HG03066 (cell line): ENCODE results near the gene NDST1.
"Not testable (repeated sequence)": the region's sequence is repeated elsewhere in the genome, so short reads cannot be mapped to it uniquely, and the experiment has no call there.

Source experiments
- ATAC-seq: cut with Tn5 transposase; IDR thresholded peaks from one replicate; pipeline ENCODE4 v1.9.1; 2021; ENCODE audit warnings: low read depth; ENCODE audit not compliant: unreplicated experiment

Gene NDST1

DNA sequence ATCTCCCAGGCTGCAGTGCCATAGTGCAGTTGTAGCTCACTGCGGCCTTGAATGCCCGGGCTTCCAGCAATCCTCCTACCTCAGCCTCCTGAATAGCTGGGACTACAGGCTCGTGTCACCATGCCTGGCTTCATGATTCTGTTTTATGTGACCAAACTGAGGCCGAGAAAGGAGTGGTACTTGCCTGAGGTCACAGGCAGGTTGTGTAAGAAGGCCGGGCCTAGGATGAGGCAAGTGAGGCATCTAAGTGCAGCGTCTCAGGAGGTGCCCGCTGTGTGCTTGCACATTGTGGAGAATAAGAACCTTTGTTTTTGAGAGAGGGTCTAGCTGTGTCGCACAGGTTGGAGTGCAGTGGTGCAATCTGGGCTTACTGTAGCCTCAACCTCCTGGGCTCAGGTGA is 2.1 kb upstream of the NDST1 start:
- ATAC-seq: no peak

DNA sequence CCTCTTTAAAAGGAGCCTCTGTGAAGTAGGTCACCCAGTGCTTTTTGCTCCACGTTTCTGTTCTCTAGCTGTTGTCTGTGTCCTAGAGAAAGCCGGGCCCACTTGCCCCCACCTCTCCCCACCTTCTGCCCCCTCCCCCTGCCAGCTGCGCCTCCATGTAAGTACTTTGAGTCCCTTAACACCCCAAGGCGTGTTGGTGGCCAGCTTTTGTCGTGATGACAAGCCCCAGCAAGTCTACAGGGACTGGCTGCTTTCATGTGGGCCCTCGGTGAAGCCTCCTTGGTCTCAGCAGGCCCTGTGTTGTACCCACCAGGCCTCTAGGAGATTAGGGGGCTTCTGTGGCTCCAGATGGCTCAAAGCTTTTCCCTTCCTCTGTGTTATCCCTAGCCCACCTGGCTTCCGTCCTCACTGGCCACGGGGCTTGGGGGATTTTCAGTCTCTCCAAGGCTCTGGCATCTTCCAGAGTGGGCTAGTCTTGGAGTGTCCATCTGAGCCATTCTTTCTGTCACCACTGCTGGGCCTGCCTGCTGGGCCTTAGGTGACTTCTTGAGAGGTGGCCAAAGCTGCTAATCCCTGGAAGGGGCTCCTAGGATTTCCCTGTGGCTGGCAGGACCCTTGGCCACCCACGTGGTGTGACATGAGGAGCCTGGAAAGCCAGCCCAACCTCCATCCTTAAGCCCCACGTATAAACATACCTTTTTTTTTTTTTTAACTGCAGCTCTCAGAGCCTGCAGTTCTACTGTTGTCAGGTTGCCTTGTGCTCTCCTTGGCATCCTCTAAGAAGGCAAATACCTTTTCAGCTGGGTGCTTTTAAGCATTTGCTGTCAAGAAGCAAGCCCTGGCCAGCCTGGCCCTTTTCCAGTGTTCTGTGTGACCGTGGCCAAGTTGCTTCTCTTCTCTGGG is 1.1 kb upstream of the NDST1 start:
- ATAC-seq: no peak

DNA sequence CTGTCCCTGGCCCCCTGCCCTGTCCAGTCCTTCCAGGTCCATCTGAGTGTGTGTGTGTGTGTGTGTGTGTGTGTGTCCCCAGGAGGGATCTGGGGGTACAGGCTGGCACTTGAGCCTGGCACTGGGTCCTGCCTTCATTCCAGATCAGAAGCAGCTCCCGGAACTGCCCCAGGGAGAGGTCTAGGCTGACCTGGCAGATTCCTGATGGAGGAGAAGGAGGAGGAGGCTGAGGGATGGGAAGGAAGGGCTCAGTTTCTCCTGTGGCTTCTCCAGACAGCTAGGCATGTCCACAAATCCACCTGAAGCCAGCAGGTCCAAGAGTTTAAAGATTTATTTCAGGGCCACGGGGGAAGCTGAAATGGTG is 328 bp downstream of the NDST1 start:
- ATAC-seq: no peak

DNA sequence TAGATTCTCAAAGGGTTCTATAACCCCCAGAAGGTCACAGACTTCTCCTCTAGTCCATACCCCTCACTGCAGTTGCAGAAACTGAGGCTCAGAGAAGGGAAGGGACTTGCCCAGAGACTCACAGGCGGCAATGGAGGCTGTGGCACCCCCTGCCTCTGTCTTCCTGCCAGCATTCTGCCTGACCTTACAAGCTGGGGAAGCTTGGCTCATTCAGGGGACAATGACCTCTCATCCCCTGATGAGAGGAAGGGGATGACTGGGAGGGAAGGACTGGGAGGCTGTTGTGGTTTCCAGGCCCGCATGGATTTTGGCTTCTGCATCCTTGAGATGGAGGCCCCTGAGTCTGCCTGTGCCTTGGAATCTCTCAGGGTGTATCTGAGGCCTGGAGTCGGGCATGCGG is 897 bp downstream of the NDST1 start:
- ATAC-seq: no peak

DNA sequence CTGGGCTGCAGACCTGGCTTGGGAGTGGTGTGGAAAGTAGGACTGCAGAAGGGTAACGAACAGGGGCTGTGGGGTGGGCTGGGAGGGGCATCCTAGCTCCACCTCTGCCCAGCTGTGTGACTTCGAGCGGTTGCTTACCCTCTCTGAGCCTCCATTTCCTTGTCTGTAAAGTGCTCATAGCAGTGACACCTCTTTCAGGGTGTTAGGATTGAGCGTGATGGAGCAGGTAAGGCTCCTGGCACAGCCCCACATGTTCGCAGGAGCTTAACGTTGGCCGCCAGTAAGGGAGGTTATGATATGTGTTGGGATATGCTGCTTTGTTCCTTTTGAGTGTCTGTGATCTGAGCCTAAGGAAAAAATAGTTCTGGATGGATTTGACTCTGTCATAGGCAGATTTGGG is 2.1 kb downstream of the NDST1 start:
- ATAC-seq: no peak

DNA sequence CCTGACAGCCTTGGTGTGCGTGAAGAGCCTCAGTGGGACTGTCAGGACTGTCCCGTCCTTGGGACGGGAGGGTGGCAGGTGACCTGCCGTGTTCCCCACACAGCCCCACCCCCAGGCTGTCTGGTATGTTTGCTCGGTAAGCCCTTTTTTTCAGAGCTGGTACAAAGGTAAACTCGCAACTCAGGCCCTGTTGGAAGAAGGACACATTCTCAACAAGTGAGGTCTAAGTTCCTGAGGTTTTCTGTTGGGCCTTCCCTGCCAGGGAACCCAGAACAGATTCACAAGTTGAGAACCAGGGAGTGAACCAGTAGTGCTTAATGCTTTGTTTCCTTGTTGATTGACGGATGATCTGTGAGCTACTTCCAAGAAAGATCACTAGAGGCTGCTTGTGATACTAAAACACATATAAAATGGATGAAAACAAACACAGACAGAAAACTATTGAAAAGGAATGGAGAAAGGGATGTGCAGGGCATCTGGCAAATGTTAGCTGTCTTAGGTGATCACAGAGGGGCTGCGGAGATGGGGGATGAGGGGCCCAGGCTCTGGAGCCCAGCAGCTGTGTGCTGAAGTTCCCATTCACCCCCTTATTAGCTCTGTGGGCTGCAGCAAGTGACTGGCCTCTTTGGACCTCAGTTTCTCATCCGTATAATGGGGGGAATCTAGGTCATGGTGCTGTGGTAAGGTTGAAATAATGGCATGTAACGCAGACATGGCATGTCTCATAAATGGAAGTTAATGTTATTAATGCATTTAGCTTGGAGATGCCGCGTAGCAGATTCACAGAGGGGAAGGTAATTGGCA is 2.7 kb downstream of the NDST1 start:
- no peak for ATAC-seq

DNA sequence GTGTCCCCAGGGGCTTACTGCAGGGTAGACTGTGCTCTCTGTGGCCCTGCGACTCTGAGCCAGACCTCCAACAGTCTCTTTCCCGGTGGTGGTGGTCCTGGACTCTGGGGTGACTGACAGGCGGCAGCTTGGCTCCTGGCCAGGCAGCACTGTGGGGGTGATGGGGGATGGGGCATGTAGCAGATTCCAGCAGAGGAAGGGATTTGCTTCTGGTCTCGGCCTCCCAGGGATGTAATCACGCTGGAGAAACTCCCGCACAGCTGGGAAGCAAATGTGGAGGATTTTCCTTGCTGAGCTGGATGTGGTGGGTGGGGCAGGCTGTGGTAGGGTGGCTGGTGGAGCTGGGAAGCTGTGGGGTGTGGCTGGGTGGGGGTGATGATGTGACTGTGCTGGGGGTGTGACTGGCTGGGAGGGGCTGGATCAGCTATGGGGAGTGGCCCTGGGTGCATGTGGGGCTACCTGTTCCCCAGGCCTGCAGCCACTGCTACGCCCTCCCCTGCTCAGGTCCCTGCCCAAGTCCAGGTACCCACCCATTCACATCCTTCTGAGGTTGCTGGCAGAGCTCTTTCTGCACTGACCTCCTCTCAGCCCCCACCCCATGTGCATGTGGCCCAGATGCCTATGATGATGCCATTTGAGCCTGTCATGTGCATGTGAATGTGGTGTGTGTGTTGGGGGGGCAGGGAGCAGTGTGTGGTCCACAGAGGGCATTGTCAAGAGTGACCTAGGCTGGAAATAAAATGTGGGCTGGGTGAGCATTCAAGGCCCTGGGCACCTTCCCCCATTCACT is 3.8 kb downstream of the NDST1 start:
- no peak for ATAC-seq

DNA sequence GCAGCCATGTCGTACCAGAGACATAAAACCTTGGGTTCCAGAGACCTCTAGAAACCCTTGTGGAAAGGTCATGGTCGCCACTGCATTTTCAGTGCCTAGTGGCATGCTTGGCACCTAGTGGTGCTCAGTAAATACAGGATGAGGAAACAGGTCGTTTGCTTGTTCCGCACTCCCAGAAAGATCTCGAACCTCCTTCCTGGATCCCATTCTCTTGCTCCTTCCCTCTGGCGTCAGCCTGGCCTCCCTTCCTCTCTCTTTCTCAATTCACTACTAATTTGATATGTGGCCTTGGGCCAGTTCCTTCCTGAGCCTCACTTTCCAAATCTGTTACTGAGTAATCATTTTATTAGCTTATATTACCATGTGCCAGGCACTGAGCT is 4.4 kb downstream of the NDST1 start:
- no peak for ATAC-seq

DNA sequence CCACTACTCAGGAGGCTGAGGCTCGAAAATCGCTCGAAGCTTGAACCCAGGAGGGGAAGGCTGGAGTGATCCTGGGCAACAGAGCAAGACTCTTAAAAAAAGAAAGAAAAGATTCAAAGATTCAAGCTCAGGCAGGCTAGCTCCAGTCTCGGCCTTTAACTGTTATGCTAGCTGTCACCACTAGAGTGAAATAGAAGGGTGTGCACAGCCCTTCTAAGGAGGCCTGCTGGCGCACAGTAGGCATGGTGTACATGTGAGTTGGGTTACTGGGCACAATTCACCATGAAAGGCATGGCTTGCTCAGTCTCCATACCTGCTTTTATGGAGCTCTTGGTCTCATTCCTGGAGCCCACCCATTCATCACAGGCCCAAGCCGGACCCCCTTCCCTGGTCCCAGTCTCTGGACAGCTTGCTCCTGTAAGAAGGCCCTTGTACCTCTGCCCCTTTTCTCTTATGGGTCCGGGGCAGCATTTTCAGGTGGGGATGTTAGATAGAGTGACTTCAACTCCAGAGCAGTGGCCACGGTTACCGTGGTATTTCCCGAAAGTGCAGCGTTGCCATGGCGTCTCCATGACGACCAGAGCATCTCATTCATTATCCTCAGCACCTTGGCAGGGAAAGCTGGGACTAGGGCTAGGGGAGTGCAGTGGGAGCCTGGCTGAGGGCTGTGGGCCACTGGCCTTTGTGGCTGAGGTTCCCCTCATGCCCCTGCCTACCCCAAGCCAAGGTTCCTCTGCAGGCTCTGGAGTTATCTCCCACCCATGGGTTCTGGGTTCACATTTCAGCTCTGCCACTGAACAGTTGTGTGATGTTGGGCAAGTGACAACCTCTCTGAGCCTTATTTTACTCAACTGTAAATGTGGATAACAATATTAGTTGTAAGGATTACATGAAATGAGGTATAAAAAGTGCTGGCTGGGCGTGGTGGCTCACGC is 5.7 kb downstream of the NDST1 start:
- no peak for ATAC-seq

DNA sequence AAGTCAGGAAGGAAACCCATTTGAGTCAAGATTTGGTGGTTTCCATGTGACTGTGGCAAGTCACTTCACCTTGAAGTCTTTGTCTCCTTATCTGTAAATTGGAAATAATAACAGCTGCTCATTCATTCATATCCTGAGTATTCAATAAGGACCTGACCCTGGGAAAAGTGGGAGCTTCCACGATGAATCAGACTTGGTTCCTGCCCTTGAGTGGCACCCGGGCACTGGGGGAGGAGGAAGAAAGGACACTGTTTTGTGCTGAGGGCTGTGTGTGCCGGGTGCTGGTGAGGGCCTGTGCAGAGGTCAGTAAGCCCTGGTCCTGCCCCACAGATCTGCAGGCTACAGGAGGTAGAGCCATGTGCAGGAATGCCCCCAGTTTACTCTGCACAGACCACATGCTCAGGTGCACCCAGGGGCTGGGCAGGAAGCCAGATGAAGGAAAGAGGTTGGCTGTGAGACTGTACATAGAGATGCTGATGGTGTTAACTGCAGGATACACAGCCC is 6.8 kb downstream of the NDST1 start:
- ATAC-seq: no peak

DNA sequence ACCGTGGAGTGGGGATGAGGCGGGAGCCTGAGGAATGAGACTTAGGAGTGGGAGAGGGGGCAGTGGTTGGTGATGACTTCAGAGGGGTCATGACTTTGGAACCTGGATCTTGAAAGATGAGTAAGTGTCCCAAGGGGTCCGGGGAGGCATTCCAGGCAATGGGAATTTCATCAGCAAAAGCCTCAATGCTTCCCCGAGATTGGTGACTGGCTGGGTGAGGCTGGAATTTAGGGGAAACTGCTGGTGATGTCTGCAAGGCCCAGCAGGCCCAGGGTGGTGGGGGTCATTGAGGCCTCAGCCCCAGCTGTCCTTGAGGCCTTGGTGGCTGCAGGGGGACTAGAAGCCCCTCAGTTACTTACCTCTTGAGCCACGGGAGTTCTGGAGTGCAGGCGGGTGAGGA is 7.5 kb downstream of the NDST1 start:
- no peak for ATAC-seq

DNA sequence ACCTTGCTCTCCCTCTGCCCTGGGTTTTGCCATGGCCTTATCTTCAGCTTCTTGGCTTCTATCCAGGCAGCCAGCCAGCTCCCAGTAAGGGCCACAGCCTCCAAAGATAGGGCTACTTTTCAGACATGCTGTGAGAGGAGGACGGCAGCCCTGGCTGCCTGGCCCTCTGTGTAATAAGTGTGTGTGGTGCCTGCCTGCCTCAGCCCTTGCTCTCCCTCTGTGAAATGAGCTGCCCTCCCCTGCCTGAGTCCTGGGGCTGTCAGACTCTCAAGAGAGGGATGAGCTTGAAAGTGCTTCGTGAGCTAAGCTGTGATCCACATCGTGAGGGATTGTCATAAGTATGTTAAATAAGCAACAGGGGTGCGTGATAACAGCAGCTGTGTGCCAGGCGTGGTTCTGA is 8.1 kb downstream of the NDST1 start:
- no peak for ATAC-seq

DNA sequence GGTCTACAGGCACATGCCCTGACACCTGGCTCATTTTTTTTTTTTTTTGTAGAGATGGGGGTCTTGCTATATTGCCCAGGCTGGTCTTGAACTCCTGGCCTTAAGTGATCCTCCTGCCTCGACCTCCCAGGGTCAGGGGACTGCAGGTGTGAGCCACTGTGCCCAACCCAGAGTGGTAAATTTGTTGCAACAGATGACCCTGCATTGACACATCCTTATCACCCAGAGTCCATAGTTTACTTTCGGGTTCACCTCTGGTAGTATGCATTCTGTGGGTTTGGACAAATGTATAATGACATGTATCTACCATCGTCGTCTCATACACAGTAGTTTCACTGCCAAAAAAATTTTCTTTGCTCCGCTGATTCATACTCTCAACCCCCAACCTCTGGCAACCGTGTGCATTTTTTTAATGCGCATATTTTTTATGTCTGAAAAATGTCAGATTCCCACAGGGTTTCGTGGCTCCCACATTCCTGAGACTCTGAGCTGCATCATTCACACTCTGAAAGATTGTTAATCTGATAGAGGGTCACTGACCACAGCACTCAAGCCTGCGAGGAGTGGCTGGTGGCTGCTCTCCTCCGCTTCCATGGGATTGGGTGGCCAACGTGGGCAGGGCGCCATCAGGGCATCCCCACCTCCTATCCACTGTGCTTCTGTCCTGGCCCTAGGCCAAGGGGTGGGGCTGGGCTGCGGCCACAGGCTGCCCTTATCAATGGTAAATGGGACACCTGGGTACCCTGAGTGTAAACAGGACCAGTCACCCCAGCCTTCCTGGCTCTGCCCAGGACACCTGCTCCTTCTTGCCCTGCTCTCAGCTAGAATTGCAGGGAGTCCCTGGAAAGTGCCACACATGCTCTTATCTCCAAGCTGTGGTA is 9.6 kb downstream of the NDST1 start:
- no peak for ATAC-seq

DNA sequence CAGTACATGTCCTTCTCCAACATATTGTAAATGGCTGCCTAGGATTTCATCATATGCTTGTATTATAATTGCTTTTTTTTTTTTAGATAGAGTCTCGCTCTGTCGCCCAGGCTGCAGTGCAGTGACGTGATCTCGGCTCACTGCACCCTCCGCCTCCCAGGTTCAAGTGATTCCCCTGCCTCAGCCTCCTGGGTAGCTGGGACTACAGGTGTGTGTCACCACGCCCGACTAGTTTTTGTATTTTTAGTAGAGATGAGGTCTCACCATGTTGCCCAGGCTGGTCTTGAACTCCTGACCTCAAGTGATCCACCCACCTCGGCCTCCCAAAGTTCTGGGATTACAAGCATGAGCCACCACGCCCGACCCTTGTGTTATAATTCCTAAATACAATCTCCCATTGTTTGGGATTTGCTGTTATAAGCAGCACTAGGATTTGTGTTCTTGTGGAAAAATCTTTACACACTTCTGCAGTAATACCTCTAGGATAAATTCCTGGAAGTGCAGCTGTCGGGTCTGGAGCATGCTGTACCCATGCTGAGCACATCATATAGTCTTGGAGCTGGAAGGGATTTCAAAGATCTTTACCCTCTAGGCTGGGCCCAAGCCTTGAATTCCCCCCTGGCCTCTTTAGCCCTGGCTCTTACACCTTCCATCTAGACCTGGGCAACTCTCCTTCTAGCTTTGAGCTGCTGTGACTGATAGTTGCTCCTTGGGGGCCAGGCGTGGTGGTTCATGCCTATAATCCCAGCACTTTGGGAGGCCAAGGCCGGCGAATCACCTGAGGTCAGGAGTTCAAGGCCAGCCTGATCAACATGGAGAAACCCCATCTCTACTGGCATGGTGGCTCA is 11.0 kb downstream of the NDST1 start:
- ATAC-seq: not testable (repeated sequence)

DNA sequence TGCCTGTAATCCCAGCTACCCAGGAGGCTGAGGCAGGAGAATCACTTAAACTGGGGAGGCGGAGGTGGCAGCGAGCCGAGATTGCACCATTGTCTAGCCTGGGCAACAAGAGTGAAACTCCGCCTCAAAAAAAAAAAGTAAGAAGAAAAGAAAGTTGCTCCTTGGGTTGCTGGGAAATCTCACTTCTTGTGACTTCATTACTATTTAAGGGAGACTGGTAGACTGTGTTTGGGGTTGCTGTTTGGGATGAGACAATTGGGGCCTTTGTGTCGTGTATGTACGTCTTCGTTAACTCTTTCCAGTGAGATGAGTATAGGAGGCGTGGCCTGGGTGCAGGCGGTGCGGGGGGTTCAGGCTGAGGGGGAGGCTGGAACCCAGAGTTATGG is 11.6 kb downstream of the NDST1 start:
- no peak for ATAC-seq

DNA sequence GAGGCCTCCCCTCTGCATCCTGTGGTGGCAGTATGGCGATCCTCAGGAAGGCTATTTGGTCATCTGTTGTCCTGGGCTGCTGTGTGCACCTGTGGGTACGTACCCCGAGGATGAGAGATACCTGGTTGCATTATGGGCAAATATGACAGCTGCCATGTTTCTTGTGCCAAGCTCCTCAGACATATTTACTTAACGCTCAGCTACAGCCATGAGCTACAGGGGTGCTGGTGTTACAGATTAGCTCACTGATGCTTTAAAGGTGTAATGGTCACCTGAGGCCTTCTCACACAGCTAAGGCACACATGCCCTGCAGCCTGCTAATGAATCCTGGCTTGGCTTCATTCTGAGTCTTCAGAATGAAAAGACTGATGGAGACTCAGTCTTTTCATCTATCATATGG is 12.0 kb downstream of the NDST1 start:
- ATAC-seq: no peak

DNA sequence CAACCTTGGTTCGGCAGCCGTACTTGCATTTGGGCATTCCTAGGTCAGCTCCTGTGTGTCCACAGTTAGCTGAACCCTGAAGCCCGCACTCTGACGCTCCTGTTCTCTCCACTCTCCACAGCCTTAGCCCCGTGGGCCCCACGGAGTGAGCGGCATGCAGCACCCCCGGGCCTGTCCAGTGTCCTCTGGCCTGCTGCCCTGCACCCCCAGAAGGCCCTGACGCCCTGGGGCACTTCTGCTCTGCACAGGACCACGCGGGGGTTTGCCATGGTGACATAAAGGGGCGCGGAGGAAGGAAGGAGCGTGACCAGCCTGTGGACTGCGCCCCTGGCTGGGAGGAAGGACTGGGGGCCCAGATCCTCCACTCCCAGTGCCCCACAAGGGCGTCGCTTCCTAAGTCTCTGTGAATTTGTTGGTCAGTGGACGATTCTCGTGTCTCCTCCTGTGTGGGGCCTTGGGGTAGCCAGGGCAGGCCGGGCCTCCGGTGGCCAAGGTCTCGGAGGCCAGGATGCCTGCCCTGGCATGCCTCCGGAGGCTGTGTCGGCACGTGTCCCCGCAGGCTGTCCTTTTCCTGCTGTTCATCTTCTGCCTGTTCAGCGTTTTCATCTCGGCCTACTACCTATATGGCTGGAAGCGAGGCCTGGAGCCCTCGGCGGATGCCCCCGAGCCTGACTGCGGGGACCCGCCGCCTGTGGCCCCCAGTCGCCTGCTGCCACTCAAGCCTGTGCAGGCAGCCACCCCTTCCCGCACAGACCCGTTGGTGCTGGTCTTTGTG is 13.0 kb downstream of the NDST1 start:
- ATAC-seq: no peak

DNA sequence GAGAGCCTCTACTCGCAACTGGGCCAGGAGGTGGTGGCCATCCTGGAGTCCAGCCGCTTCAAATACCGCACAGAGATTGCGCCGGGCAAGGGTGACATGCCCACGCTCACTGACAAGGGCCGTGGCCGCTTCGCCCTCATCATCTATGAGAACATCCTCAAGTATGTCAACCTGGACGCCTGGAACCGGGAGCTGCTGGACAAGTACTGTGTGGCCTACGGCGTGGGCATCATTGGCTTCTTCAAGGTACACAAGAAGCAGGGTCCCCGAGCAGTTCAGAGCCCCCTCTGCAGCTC is 13.5 kb downstream of the NDST1 start:
- no peak for ATAC-seq
